ENCODE measurements around the gene PPIG.

The PPIG gene

GRCh38 chr2:169670937-169671336 lies 86.8 kb downstream of the PPIG start:
- H3K4me3 ChIP-seq (ENCODE audit: insufficient read length, low read depth), result no peak overlapping the region
- H3K4me1 ChIP-seq (ENCODE audit: insufficient read depth, insufficient read length), result no peaks in the 10 kb centered on the region
- H3K27me3 ChIP-seq (ENCODE audit: insufficient read depth, insufficient read length), result no peaks in the 10 kb centered on the region
- TF ChIP-seq YY1 (IDR thresholded peaks at IDR 0.05; ENCODE audit: insufficient read depth, insufficient read length) (no peak), ZNF274 (IDR thresholded peaks at IDR 0.05; ENCODE audit: low read depth, low read length) (no peak), SUZ12 (IDR thresholded peaks at IDR 0.05; ENCODE audit: extremely low read depth, insufficient read depth, insufficient read length) (no peak)
- no peak overlapping the region for H3K9ac ChIP-seq (ENCODE audit: insufficient read length, low read depth)
- no peaks in the 10 kb centered on the region for H3K9me3 ChIP-seq (ENCODE audit: insufficient read depth, low read length)
- no peaks in the 10 kb centered on the region for H3K36me3 ChIP-seq (ENCODE audit: insufficient read depth, insufficient read length, low read length)
- DNase-seq (ENCODE audit: low read depth, low spot score), result no peak

GRCh38 chr2:169672406-169672805 lies 88.3 kb downstream of the PPIG start:
- Histone ChIP-seq H3K27me3 (ENCODE audit: insufficient read depth, insufficient read length) (no peaks in the 10 kb centered on the region), H3K36me3 (ENCODE audit: insufficient read depth, insufficient read length, low read length) (no peaks in the 10 kb centered on the region), H3K9ac (ENCODE audit: insufficient read length, low read depth) (no peak overlapping the region), H3K9me3 (ENCODE audit: insufficient read depth, low read length) (no peaks in the 10 kb centered on the region), H3K4me1 (ENCODE audit: insufficient read depth, insufficient read length) (no peaks in the 10 kb centered on the region), H3K4me3 (ENCODE audit: insufficient read length, low read depth) (no peak overlapping the region)
- TF ChIP-seq ZNF274 (IDR thresholded peaks at IDR 0.05; ENCODE audit: low read depth, low read length) (no peak), YY1 (IDR thresholded peaks at IDR 0.05; ENCODE audit: insufficient read depth, insufficient read length) (no peak), SUZ12 (IDR thresholded peaks at IDR 0.05; ENCODE audit: extremely low read depth, insufficient read depth, insufficient read length) (no peak)
- DNase-seq (ENCODE audit: low read depth, low spot score), result no peak

- TF ChIP-seq YY1 (IDR thresholded peaks at IDR 0.05; ENCODE audit: insufficient read depth, insufficient read length) (no peak), ZNF274 (IDR thresholded peaks at IDR 0.05; ENCODE audit: low read depth, low read length) (no peak), SUZ12 (IDR thresholded peaks at IDR 0.05; ENCODE audit: extremely low read depth, insufficient read depth, insufficient read length) (no peak)
- Histone ChIP-seq H3K9ac (ENCODE audit: insufficient read length, low read depth) (no peak overlapping the region), H3K4me1 (ENCODE audit: insufficient read depth, insufficient read length) (no peaks in the 10 kb centered on the region), H3K27me3 (ENCODE audit: insufficient read depth, insufficient read length) (no peaks in the 10 kb centered on the region), H3K36me3 (ENCODE audit: insufficient read depth, insufficient read length, low read length) (no peaks in the 10 kb centered on the region), H3K9me3 (ENCODE audit: insufficient read depth, low read length) (no peaks in the 10 kb centered on the region), H3K4me3 (ENCODE audit: insufficient read length, low read depth) (no peak overlapping the region)
- DNase-seq (ENCODE audit: low read depth, low spot score), result no peak
These were observed 89.0 kb downstream of the PPIG start for GRCh38 chr2:169673106-169673505.

GRCh38 chr2:169673921-169674320 lies 89.8 kb downstream of the PPIG start:
- Histone ChIP-seq H3K4me3 (ENCODE audit: insufficient read length, low read depth) (no peak overlapping the region), H3K36me3 (ENCODE audit: insufficient read depth, insufficient read length, low read length) (no peaks in the 10 kb centered on the region), H3K4me1 (ENCODE audit: insufficient read depth, insufficient read length) (no peaks in the 10 kb centered on the region), H3K9ac (ENCODE audit: insufficient read length, low read depth) (no peak overlapping the region), H3K27me3 (ENCODE audit: insufficient read depth, insufficient read length) (no peaks in the 10 kb centered on the region), H3K9me3 (ENCODE audit: insufficient read depth, low read length) (no peaks in the 10 kb centered on the region)
- no peak for TF ChIP-seq SUZ12 (IDR thresholded peaks at IDR 0.05; ENCODE audit: extremely low read depth, insufficient read depth, insufficient read length)
- TF ChIP-seq YY1 (IDR thresholded peaks at IDR 0.05; ENCODE audit: insufficient read depth, insufficient read length), result no peak
- TF ChIP-seq ZNF274 (IDR thresholded peaks at IDR 0.05; ENCODE audit: low read depth, low read length), result no peak
- no peak for DNase-seq (ENCODE audit: low read depth, low spot score)

- no peak for DNase-seq (ENCODE audit: low read depth, low spot score)
- no peaks in the 10 kb centered on the region for H3K9me3 ChIP-seq (ENCODE audit: insufficient read depth, low read length)
These were observed 92.2 kb downstream of the PPIG start for GRCh38 chr2:169676357-169676756.

GRCh38 chr2:169676850-169677249 lies 92.7 kb downstream of the PPIG start:
- H3K4me3 ChIP-seq (ENCODE audit: insufficient read length, low read depth), result no peak overlapping the region
- no peak overlapping the region for H3K9ac ChIP-seq (ENCODE audit: insufficient read length, low read depth)
- no peaks in the 10 kb centered on the region for H3K9me3 ChIP-seq (ENCODE audit: insufficient read depth, low read length)
- TF ChIP-seq SUZ12 (IDR thresholded peaks at IDR 0.05; ENCODE audit: extremely low read depth, insufficient read depth, insufficient read length) (no peak), YY1 (IDR thresholded peaks at IDR 0.05; ENCODE audit: insufficient read depth, insufficient read length) (no peak)
- DNase-seq (ENCODE audit: low read depth, low spot score), result no peak
- H3K4me1 ChIP-seq (ENCODE audit: insufficient read depth, insufficient read length), result no peaks in the 10 kb centered on the region
- no peaks in the 10 kb centered on the region for H3K27me3 ChIP-seq (ENCODE audit: insufficient read depth, insufficient read length)
- no peaks in the 10 kb centered on the region for H3K36me3 ChIP-seq (ENCODE audit: insufficient read depth, insufficient read length, low read length)

More at GRCh38 chr2:169676357-169676756, 92.2 kb downstream of the PPIG start:
- no peak for TF ChIP-seq YY1 (IDR thresholded peaks at IDR 0.05; ENCODE audit: insufficient read depth, insufficient read length)
- TF ChIP-seq SUZ12 (IDR thresholded peaks at IDR 0.05; ENCODE audit: extremely low read depth, insufficient read depth, insufficient read length), result no peak
- TF ChIP-seq ZNF274 (IDR thresholded peaks at IDR 0.05; ENCODE audit: low read depth, low read length), result no peak
- no peak overlapping the region for H3K9ac ChIP-seq (ENCODE audit: insufficient read length, low read depth)
- no peaks in the 10 kb centered on the region for H3K27me3 ChIP-seq (ENCODE audit: insufficient read depth, insufficient read length)
- no peaks in the 10 kb centered on the region for H3K4me1 ChIP-seq (ENCODE audit: insufficient read depth, insufficient read length)
- H3K36me3 ChIP-seq (ENCODE audit: insufficient read depth, insufficient read length, low read length), result no peaks in the 10 kb centered on the region
- H3K4me3 ChIP-seq (ENCODE audit: insufficient read length, low read depth), result no peak overlapping the region

- no peak for DNase-seq (ENCODE audit: low read depth, low spot score)
- Histone ChIP-seq H3K4me1 (ENCODE audit: insufficient read depth, insufficient read length) (no peaks in the 10 kb centered on the region), H3K9me3 (ENCODE audit: insufficient read depth, low read length) (peaks cover 7% of the 10 kb centered on the region; the same call in 1 of the 2 replicates), H3K36me3 (ENCODE audit: insufficient read depth, insufficient read length, low read length) (no peaks in the 10 kb centered on the region), H3K27me3 (ENCODE audit: insufficient read depth, insufficient read length) (no peaks in the 10 kb centered on the region), H3K9ac (ENCODE audit: insufficient read length, low read depth) (no peak overlapping the region), H3K4me3 (ENCODE audit: insufficient read length, low read depth) (no peak overlapping the region)
- TF ChIP-seq ZNF274 (IDR thresholded peaks at IDR 0.05; ENCODE audit: low read depth, low read length), result no peak
- TF ChIP-seq YY1 (IDR thresholded peaks at IDR 0.05; ENCODE audit: insufficient read depth, insufficient read length), result no peak
- no peak for TF ChIP-seq SUZ12 (IDR thresholded peaks at IDR 0.05; ENCODE audit: extremely low read depth, insufficient read depth, insufficient read length)
These were observed 98.9 kb downstream of the PPIG start for GRCh38 chr2:169683054-169683424.

All from NT2/D1 (cell line).